NOMO-1 (cell line): ENCODE data around the gene DND1.
A peak's percentile ranks its signal among the peaks of the same experiment; 100 is the strongest.
"Not testable (repeated sequence)": the region's sequence is repeated elsewhere in the genome, so short reads cannot be mapped to it uniquely, and the experiment has no call there.

Source experiments
- DNase-seq, 2 experiments: peaks; one replicate each; lab custom pipeline; 2025; ENCODE audit not compliant: unreplicated experiment in 2 of 2; lab: John Stamatoyannopoulos, UW

Gene DND1

GRCh38 chr5:140672455-140673186 is 755 bp downstream of the DND1 start:
- no peak for DNase-seq

GRCh38 chr5:140671472-140672125 is 1.8 kb downstream of the DND1 start:
- no peak for DNase-seq

DNA sequence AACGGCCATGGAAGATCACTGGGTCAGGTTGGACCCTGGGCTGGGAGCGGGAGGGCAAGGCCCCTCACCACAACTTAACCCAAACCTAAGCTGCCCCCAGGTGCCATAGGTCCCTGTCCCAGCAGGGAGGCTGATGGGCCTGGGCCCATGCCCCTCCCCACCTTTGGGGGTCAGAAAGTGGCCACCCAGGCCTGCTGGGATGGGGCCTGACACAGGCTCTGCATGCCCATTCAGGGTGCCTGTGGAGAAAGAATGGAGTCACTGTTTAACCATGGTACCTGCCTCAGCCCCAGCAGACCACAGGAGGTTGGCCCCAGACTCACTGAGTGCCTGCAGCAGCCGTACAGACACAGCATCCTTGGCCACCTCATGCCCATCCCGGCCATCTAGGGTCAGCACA is 2.3 kb downstream of the DND1 start:
- DNase-seq = not testable (repeated sequence)

GRCh38 chr5:140664359-140665119 is 8.8 kb downstream of the DND1 start, which contains the start of gene WDR55:
TSS of gene WDR55 (plus strand) at chr5:140664904. CDS start at chr5:140664913, 9 bp downstream.
- peak; percentile 96 to 97 for DNase-seq

GRCh38 chr5:140664030-140664358 is 9.4 kb downstream of the DND1 start:
- no peak for DNase-seq

DNA sequence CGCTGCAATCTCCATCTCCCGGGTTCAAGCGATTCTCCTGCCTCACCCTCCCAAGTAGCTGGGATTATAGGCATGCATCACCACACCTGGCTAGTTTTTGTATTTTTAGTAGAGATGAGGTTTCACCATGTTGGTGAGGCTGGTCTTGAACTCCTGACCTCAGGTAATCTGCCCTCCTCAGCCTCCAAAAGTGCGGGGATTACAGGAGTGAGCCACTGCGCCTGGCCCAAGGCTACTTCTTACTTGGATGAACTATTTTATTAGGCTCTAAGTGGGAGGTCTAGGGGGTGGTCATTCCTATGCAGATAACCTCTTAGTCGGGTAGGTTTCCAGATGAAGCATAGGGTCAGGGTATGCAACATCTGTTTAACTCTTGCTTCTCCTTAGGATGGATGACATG is 13.0 kb downstream of the DND1 start:
- not testable (repeated sequence) for DNase-seq

- no peak for DNase-seq
These were observed 14.5 kb downstream of the DND1 start for GRCh38 chr5:140658870-140659269.

GRCh38 chr5:140647042-140647419 is 26.3 kb downstream of the DND1 start:
- no peak for DNase-seq

DNA sequence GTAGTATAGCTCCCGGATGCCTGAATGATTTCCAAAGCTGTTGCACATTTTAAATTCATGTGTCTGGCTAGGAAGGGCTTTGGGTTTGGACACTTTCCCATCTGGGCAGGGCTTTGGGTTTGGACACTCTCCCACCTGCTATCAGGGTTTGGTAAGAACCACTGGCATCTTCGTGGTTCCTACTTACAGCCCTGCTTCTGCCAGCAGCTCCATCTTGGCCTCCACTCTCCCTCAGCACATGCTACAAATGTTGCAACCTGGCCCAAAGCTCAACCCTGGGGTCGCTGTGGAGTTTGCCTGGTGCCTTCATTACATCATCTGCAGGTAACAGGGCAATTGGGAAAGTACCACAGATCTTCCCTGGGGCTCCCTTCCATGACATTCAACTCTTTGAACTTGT is 30.7 kb downstream of the DND1 start:
- no peak for DNase-seq

GRCh38 chr5:140641716-140642115 is 31.7 kb downstream of the DND1 start:
- DNase-seq = no peak

- peak; percentile 96 to 97 for DNase-seq
These were observed 34.0 kb downstream of the DND1 start, which contains the start of gene TMCO6 for GRCh38 chr5:140639148-140639981. TSS of gene TMCO6 (plus strand) at chr5:140639451. CDS start at chr5:140639528, 77 bp downstream.

GRCh38 chr5:140638898-140639147 is 34.6 kb downstream of the DND1 start:
- not testable (repeated sequence) for DNase-seq

- DNase-seq = no peak
These were observed 35.8 kb downstream of the DND1 start for GRCh38 chr5:140637371-140638100.

DNA sequence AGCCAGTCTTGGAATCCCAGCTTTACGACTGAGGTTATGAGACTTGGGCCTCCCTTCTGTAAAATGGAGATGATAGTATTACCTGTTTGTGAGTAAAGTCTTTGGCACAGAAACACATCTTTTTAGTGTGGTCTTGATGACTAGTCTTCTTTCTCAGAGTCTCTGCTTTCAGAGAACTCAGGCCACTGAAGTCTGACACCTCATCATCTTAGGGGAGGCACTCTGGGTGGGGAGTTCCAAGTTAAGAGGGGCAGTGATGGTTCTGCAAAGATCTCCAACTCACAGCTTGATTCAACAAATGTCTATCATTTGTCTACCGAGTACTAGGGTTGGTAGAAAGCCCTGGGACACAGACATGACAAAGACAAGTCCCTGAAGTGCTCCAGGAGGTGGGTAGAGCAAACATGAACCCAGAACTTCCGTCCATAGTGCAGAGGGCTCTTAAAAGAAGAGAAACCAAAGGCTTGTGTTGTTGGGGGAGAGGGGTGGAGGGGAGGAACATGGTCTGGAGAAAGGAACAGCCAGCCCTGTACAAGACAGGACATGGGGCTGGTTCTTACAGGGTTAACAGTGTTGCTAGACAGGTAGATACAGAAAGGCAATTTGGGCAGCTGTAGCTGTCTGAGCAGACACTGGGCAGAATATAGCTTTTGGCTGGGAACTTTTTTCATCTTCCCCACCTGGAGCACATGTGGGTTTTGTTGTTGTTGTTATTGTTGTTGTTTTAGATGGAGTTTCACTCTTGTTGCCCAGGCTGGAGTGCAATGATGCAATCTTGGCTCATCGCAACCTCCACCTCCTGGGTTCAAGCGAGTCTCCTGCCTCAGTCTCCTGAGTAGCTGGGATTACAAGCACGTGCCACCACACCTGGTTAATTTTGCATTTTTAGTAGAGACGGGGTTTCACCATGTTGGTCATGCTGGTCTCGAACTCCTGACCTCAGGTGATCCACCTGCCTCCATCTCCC is 37.8 kb downstream of the DND1 start:
- DNase-seq = no peak

- no peak for DNase-seq
These were observed 39.3 kb downstream of the DND1 start for GRCh38 chr5:140634103-140634502.

GRCh38 chr5:140633501-140633900 is 39.9 kb downstream of the DND1 start:
- DNase-seq = no peak

DNA sequence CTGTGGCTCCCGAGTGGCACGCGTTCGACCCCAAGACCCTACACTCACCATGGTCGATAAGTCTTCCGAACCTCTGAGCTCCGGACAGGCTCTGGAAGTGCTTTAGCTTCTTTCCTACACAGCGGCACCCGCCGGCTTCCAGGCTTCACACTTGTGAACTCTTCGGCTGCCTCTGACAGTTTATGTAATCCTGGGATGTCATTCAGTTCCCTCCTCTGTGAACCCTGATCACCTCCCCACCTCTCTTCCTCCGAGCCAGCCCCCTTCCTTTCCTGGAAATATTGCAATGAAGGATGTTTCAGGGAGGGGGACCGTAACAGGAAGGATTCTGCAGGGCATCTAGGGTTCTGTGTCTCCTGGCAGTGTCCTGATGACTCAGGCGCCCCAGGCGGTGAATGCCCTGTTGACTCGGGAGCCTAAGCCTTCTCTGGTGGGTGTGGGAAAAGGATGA is 40.3 kb downstream of the DND1 start, which contains the start of gene CD14:
Gene CD14, minus strand, starts transcription at position 155 of the 451 bp plus-strand sequence. Its CDS starts 104 bp downstream, at position 51.
- no peak for DNase-seq

GRCh38 chr5:140632366-140633020 is 40.9 kb downstream of the DND1 start:
- DNase-seq = no peak
